GM12865 (cell line): ENCODE measurements around the gene PGGHG.
"Not testable (repeated sequence)": the region's sequence is repeated elsewhere in the genome, so short reads cannot be mapped to it uniquely, and the experiment has no call there.

Experiments
- DNase-seq: peaks from one replicate; pipeline ENCODE4 v3.0.0; 2010; ENCODE audit warnings: low read depth
- H3K4me3 ChIP-seq: 2 replicates; pipeline ENCODE4 v1.5.1; 2011; ENCODE audit warnings: mild to moderate bottlenecking, low read depth, low read length, control low read depth
- CTCF ChIP-seq: IDR thresholded peaks from 2 replicates; pipeline ENCODE4 v1.5.1; 2011; ENCODE audit warnings: low read length, control low read depth, low read depth, inconsistent platforms; ENCODE audit not compliant: insufficient read depth; ENCODE audit errors: missing control alignments

PGGHG gene

GRCh38 chr11:282171-282570, 6.8 kb upstream of the PGGHG start:
- H3K4me3 ChIP-seq: no peak overlapping the region
- TF ChIP-seq CTCF: no peak
- DNase-seq: no peak

GRCh38 chr11:282630-283360, 6.1 kb upstream of the PGGHG start:
- TF ChIP-seq CTCF: no peak
- DNase-seq: no peak
- no peak overlapping the region for H3K4me3 ChIP-seq

- H3K4me3 ChIP-seq: no peak overlapping the region
- TF ChIP-seq CTCF: no peak
- no peak for DNase-seq
Measured at GRCh38 chr11:283405-284104, 5.4 kb upstream of the PGGHG start.

GRCh38 chr11:284105-285020, 4.6 kb upstream of the PGGHG start:
- no peak for TF ChIP-seq CTCF
- H3K4me3 ChIP-seq: no peak overlapping the region
- DNase-seq: no peak

GRCh38 chr11:285021-285893, 3.7 kb upstream of the PGGHG start:
- no peak for TF ChIP-seq CTCF
- no peak overlapping the region for H3K4me3 ChIP-seq
- no peak for DNase-seq

GRCh38 chr11:285894-286220, 3.1 kb upstream of the PGGHG start:
- no peak for TF ChIP-seq CTCF
- no peak overlapping the region for H3K4me3 ChIP-seq
- DNase-seq: no peak

- H3K4me3 ChIP-seq, DNase-seq: not testable (repeated sequence)
Measured at GRCh38 chr11:286977-287820, 1.7 kb upstream of the PGGHG start.
